SH-SY5Y (cell line): ENCODE results near the gene RAD21L1.

Experiments used
- GATA2 ChIP-seq: IDR thresholded peaks from 2 replicates; pipeline ENCODE4 v1.6.1; 2011; ENCODE audit warnings: mild to moderate bottlenecking, low read depth, low read length
- GATA3 ChIP-seq: IDR thresholded peaks from 2 replicates; pipeline ENCODE4 v1.6.1; 2011; ENCODE audit warnings: low read depth, mild to moderate bottlenecking, low read length, moderate library complexity

GRCh38 chr20:1205802-1206201 lies 20.0 kb upstream of the RAD21L1 start:
- no peak for TF ChIP-seq GATA2
- TF ChIP-seq GATA3, result no peak
